GM18868 (cell line): ENCODE data around the gene LIMA1.
A peak's percentile ranks its signal among the peaks of the same experiment; 100 is the strongest.
"Not testable (repeated sequence)": the region's sequence is repeated elsewhere in the genome, so short reads cannot be mapped to it uniquely, and the experiment has no call there.

ENCODE experiments used
- ATAC-seq: cut with Tn5 transposase; IDR thresholded peaks from one replicate; pipeline ENCODE4 v1.9.1; 2021; ENCODE audit warnings: mild to moderate bottlenecking, moderate library complexity; ENCODE audit not compliant: unreplicated experiment

Gene LIMA1

GRCh38 chr12:50248883-50249282, 34.4 kb downstream of the LIMA1 start:
- no peak for ATAC-seq

GRCh38 chr12:50248411-50248810, 34.9 kb downstream of the LIMA1 start:
- no peak for ATAC-seq

DNA sequence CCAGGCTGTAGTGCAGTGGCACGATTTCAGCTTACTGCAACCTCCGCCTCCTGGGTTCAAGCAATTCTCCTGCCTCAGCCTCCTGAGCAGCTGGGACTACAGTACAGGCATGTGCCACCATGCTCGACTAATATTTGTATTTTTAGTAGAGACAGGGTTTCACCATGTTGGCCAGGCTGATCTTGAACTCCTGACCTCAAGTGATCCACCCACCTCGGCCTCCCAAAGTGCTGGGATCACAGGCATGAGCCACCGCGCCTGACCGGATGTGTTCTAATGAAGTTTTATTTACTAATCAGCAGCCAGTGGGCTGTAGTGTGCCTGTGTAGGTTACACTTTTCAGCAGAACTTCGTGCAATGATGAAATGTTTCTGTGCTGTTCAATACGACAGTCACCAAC, 35.7 kb downstream of the LIMA1 start:
- ATAC-seq, result not testable (repeated sequence)

GRCh38 chr12:50246873-50247612, 36.3 kb downstream of the LIMA1 start:
- peak; percentile 64 for ATAC-seq

DNA sequence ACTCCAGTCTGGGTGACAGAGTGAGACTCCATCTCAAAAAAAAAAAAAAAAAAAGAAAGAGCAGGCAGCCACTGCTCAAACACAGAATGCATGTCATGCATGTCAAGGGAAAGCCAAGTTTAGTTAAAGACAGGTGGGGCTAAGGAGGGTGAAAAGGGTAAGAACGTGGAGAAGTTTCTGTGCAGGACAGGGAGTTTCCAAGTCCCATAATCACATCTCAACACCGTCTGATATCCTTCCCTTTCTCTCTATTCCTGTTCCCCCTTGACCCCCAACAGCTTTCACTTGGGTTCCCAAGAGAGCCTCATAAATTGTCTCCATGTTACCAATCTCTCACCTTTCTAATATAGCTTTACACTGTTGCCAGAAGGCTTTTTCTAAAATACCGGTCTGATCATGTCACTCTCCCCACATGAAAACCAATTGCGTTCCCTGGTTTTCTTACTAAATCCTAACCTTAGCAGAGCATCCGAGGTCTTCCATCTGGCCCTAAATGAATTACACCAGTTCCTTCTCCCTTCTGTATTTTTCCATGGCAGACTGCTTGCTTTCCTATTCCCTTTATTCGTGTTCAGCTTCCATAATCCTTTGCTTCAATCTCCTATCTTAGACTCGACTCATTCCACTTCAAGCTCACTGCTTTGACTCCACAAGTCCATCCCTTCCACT, 37.0 kb downstream of the LIMA1 start:
- no peak for ATAC-seq

DNA sequence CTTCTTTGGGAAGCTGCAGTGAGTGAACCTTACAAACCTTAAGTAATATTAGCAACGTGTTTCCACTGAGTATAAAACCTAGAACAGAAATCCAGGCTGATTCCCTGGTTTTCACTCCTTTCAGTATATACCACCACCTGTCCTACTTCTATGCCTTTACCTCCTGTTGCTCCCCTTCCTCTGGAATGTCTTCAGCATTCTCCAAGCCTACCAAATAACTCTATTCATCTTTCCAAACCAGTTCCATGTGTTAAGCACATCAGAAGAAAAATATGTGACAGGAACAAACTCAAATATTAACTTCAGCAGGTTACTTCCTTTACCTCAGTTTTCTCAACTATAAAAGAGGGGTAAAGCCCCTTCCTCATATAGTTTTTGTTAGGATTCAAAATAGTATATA, 39.8 kb downstream of the LIMA1 start:
- no peak for ATAC-seq

GRCh38 chr12:50242751-50243191, 40.5 kb downstream of the LIMA1 start:
- ATAC-seq, result no peak

GRCh38 chr12:50241178-50241577, 42.1 kb downstream of the LIMA1 start:
- no peak for ATAC-seq

GRCh38 chr12:50240792-50241114, 42.6 kb downstream of the LIMA1 start:
- ATAC-seq, result no peak

GRCh38 chr12:50240096-50240791, 43.1 kb downstream of the LIMA1 start:
- no peak for ATAC-seq

DNA sequence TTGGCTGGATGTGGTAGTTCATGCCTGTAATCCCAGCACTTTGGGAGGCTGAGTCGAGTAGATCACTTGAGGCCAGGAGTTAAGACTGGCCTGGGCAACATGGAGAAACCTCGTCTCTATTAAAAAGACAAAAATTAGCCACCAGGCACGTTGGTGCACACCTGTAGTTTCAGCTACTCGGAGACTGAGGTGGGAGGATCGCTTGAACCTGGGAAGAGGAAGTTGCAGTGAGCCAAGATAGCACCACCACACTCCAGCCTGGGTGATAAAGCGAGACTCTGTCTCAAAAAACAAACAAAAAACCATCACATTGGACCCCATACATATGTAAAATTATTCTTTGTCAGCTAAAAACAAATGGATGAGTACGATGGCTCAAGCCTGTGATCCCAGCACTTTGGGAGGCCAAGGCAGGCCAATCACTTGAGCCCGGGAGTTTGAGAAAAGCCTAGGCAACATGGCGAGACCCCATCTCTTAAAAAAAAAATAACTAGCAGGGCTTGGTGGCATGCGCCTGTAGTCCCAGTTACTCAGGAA, 43.9 kb downstream of the LIMA1 start:
- no peak for ATAC-seq

DNA sequence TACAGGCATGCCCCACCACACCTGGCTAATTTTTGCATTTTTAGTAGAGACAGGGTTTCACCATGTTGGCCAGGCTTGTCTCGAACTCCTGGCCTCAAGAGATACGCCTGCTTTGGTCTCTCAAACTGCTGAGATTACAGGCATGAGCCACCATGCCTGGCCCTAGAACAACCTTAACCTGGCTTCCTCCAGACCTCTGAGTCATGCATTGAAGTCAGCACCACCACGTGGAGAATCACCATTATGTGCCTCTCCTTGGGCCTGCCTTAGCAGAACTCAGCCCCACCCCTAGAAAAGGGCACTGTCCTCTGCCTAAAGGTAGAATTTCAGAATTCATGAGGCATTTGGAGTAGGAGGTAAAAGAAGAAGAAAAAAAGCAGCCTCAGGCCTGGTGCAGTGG, 49.0 kb downstream of the LIMA1 start:
- no peak for ATAC-seq

DNA sequence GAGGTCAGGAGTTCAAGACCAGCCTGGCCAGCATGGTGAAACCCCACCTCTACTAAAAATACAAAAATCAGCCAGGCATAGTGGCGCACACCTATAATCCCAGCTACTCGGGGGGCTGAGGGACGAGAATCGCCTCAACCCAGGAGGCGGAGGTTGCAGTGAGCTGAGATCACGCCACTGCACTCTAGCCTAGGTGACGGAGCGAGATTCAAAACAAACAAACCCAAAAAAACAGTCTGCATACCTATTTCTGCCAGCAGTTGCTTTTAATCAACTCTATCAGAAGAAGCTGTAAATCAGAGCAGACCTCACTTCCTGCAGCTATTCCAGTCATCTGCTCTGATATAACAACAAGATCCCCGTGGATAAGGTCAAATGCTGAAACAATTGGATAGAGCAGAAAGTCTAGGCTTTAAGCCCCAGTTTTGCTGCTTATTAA, 50.5 kb downstream of the LIMA1 start:
- ATAC-seq, result no peak

GRCh38 chr12:50232206-50232605, 51.1 kb downstream of the LIMA1 start:
- no peak for ATAC-seq

DNA sequence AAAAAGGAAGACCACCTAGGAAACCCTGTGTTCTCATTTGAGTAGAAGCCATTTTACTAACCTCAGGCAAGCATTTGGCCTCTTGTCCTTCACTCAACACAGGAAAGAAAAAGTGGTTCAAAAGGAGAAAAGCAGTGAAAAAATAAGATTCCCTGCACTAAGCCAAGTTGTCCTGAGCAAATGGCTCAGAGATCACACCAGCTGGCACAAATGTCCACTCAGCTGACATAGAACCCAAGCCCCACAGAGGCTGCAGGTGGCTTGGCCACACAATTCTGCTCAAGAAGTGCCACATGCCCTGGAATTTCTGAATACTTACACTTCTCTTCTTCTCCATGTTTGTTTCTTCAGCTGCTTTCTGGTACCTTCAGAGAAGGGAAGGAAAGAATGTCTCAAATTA, 52.0 kb downstream of the LIMA1 start:
- ATAC-seq, result no peak

DNA sequence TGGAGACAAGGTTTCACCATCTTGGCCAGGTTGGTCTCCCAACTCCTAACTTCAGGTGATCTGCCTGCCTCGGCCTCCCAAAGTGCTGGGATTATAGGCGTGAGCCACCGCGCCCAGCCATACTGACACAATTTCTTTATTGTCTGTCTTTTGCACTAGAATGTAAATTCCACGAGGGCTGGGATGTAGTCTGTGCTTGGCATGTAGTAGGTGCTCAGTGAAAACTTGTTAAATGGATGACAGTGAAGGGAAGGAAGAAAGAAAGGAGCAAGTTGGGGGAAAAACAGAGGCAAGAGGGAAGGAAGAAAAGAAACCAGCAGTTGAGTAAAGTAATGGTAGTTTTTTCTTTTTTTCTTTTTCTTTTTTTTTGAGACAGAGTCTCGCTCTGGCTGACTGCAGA, 53.1 kb downstream of the LIMA1 start:
- ATAC-seq, result no peak

DNA sequence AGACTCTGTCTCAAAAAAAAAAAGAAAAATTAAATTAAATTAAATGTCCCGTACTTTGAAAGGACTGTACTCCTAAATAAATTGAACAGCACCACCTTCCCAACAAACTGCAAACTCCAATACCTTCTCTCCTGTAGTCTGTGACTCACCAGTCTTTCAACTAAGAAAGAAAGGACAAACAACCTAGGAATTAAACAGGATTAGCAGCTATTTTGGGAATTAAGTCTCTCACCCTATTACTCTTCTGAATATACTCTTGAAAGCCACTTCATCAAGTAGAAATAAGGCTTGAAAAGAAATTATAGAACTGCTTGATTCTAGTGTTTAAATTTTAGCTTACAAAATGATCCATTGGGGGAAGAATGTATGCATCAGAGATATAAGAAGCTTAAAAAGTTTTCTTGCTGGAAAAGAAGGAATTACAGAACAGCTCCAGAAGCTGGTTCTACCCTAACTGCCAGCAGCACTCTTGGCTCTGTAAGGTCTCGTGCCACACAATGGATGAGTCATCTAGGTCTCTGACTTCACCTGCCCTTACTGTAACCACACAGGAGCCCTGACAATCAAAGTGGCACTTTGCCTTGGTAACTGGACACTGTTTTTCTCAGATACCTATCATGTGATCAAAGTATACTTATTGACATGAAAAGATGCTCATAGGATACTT, 59.2 kb downstream of the LIMA1 start:
- peak; percentile 59 for ATAC-seq

- no peak for ATAC-seq
Measured at GRCh38 chr12:50222275-50222783, 61.0 kb downstream of the LIMA1 start.

- no peak for ATAC-seq
Measured at GRCh38 chr12:50221228-50222008, 61.9 kb downstream of the LIMA1 start.

GRCh38 chr12:50220363-50220995, 62.8 kb downstream of the LIMA1 start:
- ATAC-seq, result peak; percentile 59
